AG09309 (cell line): ENCODE measurements around the gene MRPL11.

Experiments used
- DNase-seq: peaks from one replicate; pipeline ENCODE4 v3.0.0-alpha.2; 2010; ENCODE audit warnings: low read depth
- H3K4me3 ChIP-seq: 2 replicates; pipeline ENCODE4 v1.5.1; 2011; ENCODE audit warnings: mild to moderate bottlenecking, low read depth, low read length, moderate library complexity; ENCODE audit not compliant: control insufficient read depth
- TF ChIP-seq, protein P1 (sequence below): IDR thresholded peaks from 2 replicates; pipeline ENCODE4 v1.5.1; 2011; ENCODE audit warnings: mild to moderate bottlenecking, low read depth, low read length, inconsistent platforms; ENCODE audit not compliant: insufficient read depth, control insufficient read depth; ENCODE audit errors: missing control alignments

Gene MRPL11

DNA sequence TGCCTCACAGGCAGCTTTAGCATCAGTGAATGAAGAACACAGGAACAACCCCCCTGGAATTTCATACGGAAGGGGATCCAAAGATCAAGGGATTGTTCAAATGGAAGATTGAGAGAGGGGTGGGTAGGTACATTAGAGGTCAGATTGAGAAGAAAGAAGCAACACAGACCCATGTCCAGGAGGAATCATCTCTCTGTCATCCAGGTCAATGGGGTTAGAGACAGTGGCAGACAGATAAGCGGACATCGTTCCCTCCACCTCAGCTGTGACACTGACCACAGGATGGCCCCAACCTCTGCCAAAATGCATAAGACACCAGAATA is 19.7 kb downstream of the MRPL11 start:
- TF ChIP-seq, protein P1, sequence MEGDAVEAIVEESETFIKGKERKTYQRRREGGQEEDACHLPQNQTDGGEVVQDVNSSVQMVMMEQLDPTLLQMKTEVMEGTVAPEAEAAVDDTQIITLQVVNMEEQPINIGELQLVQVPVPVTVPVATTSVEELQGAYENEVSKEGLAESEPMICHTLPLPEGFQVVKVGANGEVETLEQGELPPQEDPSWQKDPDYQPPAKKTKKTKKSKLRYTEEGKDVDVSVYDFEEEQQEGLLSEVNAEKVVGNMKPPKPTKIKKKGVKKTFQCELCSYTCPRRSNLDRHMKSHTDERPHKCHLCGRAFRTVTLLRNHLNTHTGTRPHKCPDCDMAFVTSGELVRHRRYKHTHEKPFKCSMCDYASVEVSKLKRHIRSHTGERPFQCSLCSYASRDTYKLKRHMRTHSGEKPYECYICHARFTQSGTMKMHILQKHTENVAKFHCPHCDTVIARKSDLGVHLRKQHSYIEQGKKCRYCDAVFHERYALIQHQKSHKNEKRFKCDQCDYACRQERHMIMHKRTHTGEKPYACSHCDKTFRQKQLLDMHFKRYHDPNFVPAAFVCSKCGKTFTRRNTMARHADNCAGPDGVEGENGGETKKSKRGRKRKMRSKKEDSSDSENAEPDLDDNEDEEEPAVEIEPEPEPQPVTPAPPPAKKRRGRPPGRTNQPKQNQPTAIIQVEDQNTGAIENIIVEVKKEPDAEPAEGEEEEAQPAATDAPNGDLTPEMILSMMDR: no peak
- H3K4me3 ChIP-seq: no peak overlapping the region
- DNase-seq: no peak

DNA sequence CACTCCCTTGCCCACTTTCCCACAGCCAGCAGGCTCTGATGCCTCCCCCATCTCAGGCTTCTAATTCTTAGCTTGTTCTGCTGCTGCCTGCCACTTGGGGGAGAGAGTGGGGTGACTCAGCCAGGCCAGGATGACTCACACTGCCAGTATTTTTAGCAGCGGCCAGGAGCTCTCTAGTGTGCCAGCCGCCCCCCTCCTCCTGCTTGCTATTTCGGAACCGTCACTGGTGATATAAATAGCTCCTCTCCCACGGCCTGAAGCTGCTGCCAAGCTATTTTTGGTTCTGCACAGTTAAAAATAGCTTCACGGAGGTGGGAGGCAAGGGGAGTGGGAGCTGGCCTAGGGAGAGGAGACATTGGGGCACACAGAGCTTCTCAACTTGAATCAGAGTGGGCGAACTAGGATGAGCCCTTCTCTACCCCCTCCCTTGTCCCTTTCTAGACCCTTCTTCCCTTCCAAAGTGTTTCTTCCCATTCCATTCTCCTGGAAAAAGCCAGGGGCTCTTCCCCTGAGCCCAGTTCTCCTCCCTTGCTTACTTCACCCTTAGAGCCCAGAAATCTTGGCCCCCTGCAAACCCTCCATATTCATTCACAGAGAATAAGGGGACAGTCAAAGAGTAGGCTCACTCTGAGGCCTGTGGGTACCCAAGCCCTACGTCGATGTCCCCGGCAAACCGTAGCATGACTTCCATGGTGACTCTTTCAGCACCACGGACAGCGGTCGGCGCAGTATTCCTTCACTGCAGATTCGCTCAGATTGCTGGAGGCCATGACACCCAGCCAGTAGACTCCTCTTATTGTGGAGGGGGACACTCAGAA is 20.3 kb downstream of the MRPL11 start:
- H3K4me3 ChIP-seq: no peak overlapping the region
- TF ChIP-seq, protein P1: peak; percentile 59
- peak; percentile 90 for DNase-seq

DNA sequence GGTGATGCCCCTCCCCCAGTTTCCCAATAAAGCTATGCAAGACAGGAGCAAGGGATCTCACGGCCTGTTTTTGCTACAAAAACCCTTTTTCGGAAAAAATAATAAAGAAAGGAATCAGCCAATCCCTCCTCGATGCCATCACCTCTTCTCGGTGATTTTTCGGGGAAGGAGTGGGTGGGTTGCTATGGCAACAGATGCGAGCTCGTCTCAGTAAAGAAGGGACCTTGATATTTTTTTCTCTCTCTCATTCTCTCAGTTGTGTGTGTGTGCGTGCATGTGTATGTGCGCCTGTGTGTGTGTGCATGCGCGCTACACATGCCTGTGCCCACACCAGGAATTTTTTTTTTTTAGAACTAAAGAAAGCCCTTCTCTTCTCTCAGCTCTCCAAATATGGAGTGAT is 21.6 kb downstream of the MRPL11 start:
- no peak overlapping the region for H3K4me3 ChIP-seq
- TF ChIP-seq, protein P1: no peak
- DNase-seq: no peak

DNA sequence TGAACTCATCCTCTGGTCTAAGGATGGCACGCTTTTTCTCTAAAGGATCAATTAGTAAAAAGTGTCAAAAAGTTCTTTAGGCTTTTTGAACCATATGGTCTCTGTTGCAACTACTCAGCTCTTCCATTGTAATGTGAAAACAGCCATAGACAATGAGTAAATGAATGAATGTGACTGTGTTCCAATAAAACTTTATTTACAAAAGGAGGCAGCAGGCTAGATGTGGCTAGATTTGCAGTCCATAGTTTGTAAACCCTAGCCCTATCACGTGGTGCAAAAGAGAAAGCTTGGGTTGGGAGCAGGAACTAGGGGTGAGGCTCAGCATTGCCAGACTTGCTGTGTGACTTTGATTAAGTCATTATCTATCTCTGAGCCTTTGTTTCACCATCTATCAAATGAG is 23.2 kb downstream of the MRPL11 start:
- H3K4me3 ChIP-seq: no peak overlapping the region
- DNase-seq: no peak
- TF ChIP-seq, protein P1: no peak

DNA sequence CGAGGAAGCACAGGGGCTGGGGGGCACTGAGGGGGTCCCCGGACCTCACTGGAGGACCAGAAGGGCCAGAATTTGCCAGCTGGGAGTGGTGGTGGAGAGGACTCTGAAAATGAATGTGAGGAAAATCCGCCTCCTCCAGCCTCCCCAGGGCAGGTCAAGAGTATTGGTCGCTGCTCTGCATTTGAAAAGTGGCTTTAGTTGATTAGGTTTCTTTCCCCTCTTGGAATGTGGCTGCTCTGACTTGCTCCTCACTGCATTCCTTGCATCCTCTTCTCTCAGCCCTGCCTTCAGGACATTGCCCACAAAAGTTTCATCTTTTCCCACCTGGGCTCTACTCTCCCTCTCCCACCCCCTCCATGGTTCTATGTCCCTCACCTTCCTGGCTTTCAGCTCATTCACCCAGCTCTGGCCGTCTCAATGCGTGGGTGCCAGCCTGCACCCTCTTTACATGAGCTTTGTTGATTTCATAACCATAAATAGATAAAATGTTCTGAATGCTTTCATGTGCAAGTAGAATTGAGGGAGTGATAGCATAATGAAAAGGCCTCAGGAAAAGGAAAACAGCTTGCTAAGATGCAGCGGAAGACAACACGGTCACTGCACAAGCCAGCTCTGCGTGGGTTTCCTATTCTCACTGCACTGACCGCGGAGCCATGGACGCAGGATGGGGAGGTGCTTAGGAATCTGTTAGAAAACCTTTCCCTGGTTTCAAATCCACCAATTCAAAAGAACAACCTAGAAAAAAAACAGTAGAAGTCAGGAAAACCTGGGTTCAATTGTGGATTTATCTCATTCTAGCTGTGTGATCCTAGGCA is 24.3 kb downstream of the MRPL11 start:
- no peak for DNase-seq
- TF ChIP-seq, protein P1: no peak
- no peak overlapping the region for H3K4me3 ChIP-seq

DNA sequence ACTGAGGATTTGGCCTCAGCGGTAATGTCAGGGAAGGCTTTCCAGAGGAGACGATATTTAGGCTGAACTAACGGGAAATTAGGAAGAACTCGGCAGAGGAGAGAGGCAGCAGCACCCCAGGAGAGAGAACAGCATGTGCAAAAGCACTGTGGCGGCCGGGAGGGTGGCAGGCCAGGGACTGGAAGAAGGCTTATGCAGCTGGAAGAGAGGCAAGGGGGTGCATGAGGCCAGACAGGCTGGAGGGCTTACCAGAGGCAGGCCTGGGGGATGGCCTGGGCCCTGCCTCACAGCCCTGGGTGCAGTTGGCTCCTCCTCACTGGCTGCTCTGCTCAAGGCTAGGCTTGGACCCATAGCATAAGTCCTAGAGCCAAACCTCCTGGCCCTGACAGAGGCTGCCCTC is 25.5 kb downstream of the MRPL11 start:
- TF ChIP-seq, protein P1: no peak
- no peak overlapping the region for H3K4me3 ChIP-seq
- DNase-seq: no peak
